Activated CD4-positive, CD25-positive, alpha-beta regulatory T cell (primary cell): ENCODE results near the gene GIMAP8.
"Not testable (repeated sequence)": the region's sequence is repeated elsewhere in the genome, so short reads cannot be mapped to it uniquely, and the experiment has no call there.

ENCODE experiments used
- DNase-seq, 4 experiments: peaks; one replicate each; lab custom pipeline; 2025; lab: John Stamatoyannopoulos, UW

GIMAP8 gene

DNA sequence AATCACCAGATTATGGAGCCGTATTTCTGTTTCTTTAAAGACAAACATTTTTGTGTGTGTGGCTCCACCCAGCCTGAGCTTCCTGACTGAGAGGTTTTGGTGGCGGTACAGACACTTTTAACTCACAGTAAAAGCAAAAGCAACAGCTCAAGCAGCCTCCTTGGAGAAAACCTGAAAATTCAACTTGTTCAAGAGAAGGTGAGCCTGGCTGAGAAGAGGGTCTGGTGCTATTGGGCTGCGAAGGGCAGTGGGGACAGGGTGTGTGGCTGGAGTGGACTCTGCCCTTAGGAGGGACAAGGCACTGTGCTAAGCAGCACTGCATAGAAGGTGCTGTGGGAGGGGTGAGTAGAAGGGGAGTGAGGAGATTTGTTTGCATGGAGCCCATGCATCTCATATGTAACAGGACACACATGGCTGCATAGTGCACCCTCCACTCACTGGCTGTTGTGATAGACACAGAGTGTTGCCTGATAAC, 64.4 kb downstream of the GIMAP8 start, which contains the start of gene GIMAP7:
Gene GIMAP7 (plus strand): TSS at position 125 of the 475 bp plus-strand sequence. CDS start 5,103 bp downstream, outside the sequence.
- peak in 3 of 4 experiments; percentile 30 to 46 (median 32) for DNase-seq

DNA sequence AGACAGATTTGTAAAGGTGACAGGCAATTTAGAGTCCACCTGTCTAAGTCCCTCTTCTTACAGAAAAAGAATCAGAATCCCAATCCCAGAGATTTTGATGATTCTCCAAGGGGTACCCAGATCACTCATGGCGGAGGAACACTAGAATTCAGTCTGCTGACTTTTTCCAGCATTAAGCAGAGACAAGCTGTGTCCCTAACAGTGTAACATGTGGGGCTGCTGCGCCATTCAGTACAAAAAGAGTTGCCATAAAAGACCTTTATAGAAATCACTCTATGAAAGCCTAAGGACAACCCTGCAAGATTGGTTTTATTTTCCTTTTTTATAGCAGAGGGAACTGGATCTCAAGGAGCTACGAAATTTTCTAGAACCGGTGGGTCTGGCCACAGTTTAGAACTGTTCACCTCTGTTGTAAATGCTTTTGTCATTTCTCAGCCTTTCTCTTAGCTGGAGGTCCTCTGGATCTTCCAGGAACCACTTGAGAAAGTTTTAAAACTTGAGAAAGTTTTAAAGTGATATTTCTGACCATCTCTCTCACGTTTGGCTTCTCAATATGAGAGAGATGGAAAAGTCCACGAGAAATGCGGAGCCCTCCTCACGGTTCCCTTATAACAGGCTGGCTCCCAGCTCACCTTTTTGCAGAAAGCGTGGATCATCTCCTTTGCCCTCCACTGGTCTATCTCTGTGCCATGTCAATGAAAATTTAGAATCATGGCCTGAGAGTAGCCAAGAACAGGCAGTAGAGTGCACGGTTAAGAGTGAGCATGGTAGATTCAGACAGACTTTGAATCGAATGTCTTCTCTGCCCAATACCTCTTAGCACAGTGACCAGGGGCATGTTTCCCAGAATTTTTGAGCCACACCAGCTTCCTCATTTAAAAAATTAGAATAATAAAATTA, 65.1 kb downstream of the GIMAP8 start:
- DNase-seq = no peak

DNA sequence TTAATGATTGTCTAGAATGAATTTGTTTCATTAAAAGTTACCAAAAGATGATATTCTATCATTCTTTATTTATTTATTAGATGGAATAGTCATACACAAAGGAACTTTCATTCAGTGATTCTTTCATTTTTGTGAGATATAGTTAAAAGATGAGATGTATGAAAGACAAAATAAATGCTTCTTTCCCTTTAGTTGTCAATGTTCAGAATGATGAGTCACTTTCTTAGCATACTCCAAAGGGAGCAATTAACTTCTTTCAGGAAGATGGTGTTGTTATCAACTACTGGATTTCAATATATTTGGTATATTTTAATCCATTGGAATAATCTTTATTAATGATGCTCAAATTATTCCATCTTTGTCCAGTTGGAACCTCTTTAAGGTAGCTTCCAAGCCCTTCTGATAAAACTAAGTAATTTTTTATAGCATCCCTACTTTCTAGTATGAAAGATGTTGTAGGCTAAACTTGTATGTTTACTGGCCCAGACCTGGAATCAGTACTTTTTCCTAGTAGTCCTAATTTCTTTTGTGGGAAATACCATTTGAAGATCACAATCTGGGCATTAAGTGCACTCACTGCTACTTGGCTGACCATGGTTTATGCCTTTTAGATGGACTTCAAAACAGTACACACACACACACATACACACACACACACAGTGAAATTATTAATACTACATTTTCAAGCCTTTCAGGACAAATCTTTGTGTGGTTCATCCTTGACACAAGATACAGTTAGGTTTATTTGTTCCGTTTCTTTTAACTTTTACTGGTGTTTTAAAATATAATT, 66.7 kb downstream of the GIMAP8 start:
- no peak for DNase-seq

DNA sequence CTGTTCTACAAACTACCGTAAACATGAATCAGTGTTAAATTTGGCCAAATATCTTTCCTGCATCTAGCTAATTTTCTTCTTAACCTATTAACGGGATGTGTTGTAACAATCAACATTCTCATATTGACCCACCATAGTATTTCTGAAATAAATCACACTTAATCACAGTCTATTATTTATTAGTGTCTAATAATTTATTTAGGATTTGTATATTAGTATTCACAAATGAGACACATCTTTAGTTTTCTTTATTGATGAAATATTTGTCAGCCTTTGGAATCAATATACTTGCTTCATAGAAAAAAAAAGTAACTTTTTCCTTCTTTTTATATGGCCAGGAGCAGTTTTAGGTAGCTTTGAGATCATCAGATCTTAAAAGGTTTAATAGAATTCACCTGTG, 68.9 kb downstream of the GIMAP8 start:
- no peak for DNase-seq

DNA sequence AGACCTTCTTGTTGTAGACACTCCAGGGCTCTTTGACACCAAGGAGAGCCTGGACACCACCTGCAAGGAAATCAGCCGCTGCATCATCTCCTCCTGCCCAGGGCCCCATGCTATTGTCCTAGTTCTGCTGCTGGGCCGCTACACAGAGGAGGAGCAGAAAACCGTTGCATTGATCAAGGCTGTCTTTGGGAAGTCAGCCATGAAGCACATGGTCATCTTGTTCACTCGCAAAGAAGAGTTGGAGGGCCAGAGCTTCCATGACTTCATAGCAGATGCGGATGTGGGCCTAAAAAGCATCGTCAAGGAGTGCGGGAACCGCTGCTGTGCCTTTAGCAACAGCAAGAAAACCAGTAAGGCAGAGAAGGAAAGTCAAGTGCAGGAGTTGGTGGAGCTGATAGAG, 69.7 kb downstream of the GIMAP8 start:
- no peak for DNase-seq

DNA sequence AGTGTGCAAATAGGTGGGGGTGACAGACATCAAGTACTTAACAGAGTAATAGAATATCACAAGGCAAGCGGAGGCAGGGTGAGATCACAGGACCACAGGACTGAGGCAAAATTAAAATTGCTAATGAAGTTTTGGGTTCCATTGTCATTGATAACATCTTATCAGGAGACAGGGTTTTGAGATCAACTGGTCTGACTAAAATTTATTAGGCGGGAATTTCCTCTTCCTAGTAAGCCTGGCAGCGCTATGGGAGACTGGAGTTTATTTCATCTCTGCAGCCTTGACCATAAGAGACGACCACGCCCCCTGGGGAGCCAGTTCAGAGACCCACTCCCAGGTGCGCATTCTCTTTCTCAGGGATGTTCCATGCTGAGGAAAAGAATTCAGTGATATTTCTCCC, 72.5 kb downstream of the GIMAP8 start:
- DNase-seq = not testable (repeated sequence)

DNA sequence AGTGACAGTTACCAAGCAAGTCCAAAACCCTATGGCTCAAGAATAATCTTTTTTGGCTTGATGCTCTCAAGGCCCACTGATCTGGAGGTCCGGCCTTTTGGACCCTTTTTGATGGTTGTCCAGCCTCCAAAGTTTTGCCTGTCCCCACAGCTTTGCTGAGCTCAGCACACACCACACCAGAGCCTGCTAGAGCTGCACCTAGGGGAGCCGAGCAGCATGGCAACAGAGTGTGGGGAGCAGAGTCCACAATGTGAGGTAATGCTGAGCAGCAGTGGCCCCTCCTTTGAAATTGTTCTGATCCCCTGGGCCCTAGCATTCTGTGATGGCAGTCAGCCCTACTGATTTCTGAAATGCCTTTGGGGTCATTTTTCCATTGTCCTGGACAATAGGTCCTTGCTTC, 73.6 kb downstream of the GIMAP8 start:
- no peak for DNase-seq
